Urinary bladder (tissue), 4 donors: ENCODE results near the gene NTNG2. TPM values are rescaled to one million over a fixed set of nuclear protein-coding genes. Genes with fewer than 3 reads are reported as not detected.

ENCODE experiments used
- DNase-seq: peaks from one replicate; pipeline ENCODE4 v3.0.0-alpha.2; 2015; ENCODE audit errors: extremely low spot score
- H3K27ac ChIP-seq: one replicate; pipeline ENCODE4 v1.5.1; 2013; ENCODE audit warnings: low read depth, mild to moderate bottlenecking, moderate library complexity
- H3K36me3 ChIP-seq: one replicate; pipeline ENCODE4 v1.6.1; 2013; ENCODE audit warnings: mild to moderate bottlenecking, moderate library complexity; ENCODE audit not compliant: insufficient read depth
- H3K4me1 ChIP-seq: one replicate; pipeline ENCODE4 v1.6.1; 2013; ENCODE audit warnings: mild to moderate bottlenecking, moderate library complexity; ENCODE audit not compliant: insufficient read depth
- H3K4me3 ChIP-seq: one replicate; pipeline ENCODE4 v1.5.1; 2013; ENCODE audit warnings: low read depth, low read length
- WGBS: extraction: QIAGEN DNeasy Blood & Tissue Kit; methylation state at CpG from one replicate; pipeline ENCODE4 v1.1.7; 2013; 5-methylcytosine and 5-hydroxymethylcytosine counted together
- polyA plus RNA-seq: library from polyadenylated mRNA; stranded (reverse); fragments of 200-250 nt; gene quantifications from one replicate; pipeline ENCODE4 v1.2.3, GENCODE V29; 2013
- total RNA-seq: library from RNA; depleted of rRNA; stranded (reverse); fragments of >200 nt; gene quantifications from one replicate; pipeline ENCODE4 v1.2.3, GENCODE V29; 2014
- donor health status: healthy with polysubstance abuse.
- donor health status: healthy.

NTNG2 gene
- total and polyA plus RNA-seq, 2 donors: 2.3 to 2.8 TPM

DNA sequence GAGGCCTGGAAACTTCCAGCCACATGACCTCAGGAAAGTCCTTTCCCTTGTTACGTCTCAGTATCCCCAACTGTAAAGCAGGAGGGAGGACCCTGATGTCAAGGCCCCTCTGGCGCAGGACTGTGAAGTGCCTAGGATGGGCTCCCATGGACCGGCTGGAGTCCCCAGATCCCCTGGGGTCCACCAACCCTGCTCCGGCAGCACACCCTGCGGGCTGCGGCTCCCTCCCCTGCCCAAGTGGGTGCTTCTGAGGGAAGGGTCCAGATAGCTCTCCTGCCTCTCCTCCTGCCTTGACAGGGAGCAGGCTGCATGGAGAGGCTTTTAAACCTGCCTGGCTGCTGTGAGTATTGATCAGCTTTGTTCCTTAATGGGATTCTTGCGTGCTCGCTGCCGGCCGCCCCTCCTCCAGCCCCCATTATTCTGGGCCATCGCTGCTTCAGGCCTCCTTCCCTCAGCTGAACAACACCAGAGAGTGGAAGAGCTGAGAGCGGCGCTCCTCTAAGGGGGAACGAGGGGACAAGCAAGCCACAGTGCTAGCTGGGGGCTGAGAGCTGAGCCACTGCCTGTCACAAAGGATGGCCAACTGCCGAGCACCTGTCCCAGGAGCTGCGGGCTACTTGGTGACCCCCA, 25.6 kb upstream of the NTNG2 start:
- Histone ChIP-seq H3K27ac (no peak overlapping the region), H3K4me1 (no peaks in the 10 kb centered on the region), H3K4me3 (no peak overlapping the region), H3K36me3 (no peaks in the 10 kb centered on the region)
- DNase-seq: no peak
- WGBS: 60% methylated on average over 16 of the region's 16 CpGs

DNA sequence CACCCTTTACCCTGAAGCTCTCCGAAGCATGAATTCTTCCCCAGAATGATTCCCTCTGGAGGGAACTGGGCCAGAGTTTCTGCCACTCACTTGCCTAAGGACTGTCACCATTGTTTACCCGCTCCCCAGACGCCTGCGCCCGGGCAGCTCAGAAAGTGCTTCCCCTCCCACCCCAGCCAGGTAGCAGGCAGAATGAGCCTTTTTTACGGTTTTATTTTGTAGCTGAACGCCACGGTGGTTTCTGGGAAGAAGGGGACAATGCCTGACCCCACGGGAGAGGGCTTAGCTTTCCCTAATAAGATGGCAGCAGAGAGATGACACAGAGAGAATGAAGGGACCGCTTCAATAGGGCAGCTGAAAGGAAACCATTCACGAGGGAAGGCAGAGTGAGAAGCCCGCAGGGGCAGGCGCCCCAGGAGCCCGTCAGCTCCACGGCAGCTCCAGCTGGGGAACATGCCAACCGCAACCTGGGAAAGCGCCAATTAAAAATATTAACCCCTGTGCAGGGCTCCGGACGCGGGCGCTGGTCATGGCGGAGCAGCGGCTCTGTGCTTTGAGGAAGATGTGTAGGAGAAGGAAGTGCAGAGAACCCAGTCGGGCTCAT, 20.4 kb upstream of the NTNG2 start:
- no peak for DNase-seq
- H3K4me3 ChIP-seq: no peak overlapping the region
- H3K27ac ChIP-seq: no peak overlapping the region
- H3K4me1 ChIP-seq: no peaks in the 10 kb centered on the region
- 4% methylated on average over 24 of the region's 24 CpGs for WGBS
- no peaks in the 10 kb centered on the region for H3K36me3 ChIP-seq

DNA sequence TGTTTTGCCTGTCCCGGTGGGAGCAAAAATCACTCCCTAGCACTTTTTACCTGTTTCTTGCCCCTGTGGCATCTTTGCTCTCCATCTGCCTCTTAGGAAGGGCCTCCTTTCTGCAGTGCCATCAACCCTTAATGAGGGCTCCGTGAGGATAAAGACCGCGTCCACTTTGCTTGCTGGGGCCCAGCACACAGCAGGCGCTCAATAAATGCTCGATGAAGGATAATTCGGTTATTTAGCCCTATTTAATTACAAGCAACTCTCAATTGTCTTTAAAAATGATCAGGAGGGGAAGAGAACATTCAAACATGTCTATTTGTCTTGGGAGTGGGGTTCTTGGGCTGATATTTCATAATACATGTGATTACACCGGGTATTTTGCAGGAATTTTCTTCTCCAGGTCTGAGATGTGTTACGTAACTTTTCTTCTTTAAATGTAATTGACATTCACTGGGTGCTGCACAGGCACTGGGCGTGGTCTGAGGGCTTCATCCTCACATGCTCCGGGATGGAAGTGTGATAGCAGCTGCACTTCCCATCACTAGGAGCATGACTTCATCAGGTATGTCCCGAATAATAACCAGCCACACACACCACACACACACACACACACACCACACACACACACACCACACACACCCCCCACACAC, 19.8 kb upstream of the NTNG2 start:
- Histone ChIP-seq H3K4me1 (no peaks in the 10 kb centered on the region), H3K27ac (no peak overlapping the region), H3K4me3 (no peak overlapping the region), H3K36me3 (no peaks in the 10 kb centered on the region)
- no peak for DNase-seq
- WGBS: 47% methylated on average over 12 of the region's 12 CpGs

DNA sequence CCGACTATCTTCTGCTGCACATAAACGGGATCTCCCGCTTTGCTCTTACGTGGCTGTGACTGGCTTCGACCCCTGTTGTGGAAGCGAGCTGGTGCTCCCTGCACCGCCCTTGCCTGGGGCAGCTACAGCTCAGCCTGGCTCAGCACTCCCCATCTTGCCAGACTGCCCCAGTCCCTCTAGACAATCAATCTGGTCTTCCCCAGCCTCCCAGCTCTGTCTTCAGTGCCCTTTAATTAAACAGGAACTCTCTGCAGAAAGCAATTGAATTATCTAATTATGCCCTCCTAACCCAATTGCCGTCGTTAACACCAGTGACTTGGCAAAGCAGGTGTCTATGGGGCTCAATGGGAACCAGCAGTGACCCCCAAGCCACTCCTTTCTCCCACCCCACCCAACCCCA, 18.9 kb upstream of the NTNG2 start:
- 29% methylated on average over 9 of the region's 9 CpGs for WGBS
- Histone ChIP-seq H3K27ac (no peak overlapping the region), H3K36me3 (no peaks in the 10 kb centered on the region), H3K4me1 (no peaks in the 10 kb centered on the region), H3K4me3 (no peak overlapping the region)
- DNase-seq: no peak

DNA sequence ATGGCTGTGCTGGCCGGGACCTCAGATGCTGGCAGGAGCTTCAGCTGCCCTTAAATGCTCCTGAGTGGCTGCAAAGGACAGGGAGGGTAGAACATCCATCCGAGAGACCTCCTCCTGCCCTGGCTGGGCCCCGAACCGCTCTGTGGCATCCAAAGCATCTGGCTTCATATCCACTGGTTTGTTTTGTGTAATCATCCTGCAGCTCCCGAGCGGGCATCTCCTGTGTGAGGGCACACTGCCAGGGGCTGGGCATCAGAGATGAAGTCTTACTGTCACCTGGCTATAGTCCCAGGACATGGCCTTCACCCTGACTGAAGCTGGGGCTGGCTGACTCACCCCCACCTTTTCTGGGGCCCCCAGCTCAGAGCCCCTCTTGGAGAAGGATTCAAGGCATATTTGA, 18.5 kb upstream of the NTNG2 start:
- Histone ChIP-seq H3K36me3 (no peaks in the 10 kb centered on the region), H3K4me3 (no peak overlapping the region), H3K4me1 (no peaks in the 10 kb centered on the region), H3K27ac (no peak overlapping the region)
- DNase-seq: no peak
- WGBS: 27% methylated on average over 6 of the region's 6 CpGs

DNA sequence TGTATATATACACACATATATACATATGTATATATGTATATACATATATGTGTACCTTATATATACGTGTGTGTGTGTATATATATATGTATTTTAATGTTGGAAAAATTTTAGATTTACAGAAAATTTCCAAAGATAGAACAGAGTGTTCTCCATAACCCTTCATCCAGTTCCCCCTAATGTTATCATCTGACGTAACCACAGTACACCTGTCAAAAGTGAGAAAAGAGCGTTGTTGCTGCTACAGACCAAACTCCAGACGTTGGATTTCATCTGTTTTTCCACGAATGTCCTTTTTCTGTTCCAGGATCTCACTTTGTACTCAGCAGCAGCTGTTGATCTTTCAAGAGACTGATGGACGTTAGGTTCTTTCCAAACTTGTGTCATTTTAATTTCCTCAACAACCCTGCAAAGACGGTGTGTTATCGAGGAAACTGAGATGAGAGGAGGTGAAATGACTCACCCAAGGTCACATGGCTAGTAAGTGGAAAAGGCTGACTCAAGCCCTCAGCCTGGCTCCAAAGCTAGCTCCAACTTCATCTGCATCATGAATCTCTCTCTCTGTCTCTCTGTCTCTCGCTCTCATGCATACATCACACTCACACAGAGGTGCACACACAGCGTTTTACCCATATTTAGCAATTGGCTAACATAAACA, 17.0 kb upstream of the NTNG2 start:
- DNase-seq: no peak
- Histone ChIP-seq H3K27ac (no peak overlapping the region), H3K4me1 (no peaks in the 10 kb centered on the region), H3K36me3 (no peaks in the 10 kb centered on the region), H3K4me3 (no peak overlapping the region)
- 83% methylated on average over 10 of the region's 10 CpGs for WGBS

DNA sequence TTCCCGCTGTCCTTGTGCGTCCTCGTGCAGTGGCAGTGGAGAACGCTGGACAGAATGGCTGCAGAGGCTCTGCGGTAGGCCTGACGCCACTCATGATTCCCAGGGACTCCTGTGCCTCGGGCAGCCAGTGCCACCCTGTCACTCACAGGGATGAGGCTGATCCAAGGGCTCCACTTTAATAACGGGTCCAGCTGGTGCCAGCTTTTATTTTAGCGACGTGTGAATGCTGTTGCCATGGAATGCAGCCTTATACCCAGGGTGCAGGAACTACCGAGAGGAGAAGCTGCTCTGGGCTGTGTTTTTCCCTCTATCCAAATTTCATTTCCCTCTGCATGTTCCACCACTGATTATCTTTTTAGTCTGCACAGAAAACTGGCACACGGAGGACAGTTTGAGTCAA, 15.8 kb upstream of the NTNG2 start:
- WGBS: 76% methylated on average over 12 of the region's 12 CpGs
- Histone ChIP-seq H3K4me1 (no peaks in the 10 kb centered on the region), H3K4me3 (no peak overlapping the region), H3K27ac (no peak overlapping the region), H3K36me3 (no peaks in the 10 kb centered on the region)
- no peak for DNase-seq

DNA sequence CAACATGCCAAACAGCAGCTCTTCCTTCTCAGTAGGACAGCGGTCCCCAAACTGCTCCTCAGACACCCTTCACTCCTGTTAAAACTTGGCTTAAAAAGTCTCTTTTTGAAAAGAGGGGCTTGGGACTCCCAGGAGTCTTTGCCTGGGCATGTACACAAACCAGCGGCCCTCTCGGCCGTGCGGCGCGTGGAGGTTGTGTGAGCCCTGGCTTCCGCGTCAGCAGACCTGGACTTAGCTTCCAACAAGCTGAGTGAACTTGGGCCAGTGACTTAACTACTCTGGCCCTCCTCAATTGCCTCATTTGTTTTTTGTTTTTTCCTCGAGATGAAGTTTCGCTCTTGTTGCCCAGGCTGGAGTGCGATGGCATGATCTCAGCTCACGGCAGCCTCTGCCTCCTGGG, 15.3 kb upstream of the NTNG2 start:
- Histone ChIP-seq H3K36me3 (no peaks in the 10 kb centered on the region), H3K4me3 (no peak overlapping the region)
- WGBS: 86% methylated on average over 13 of the region's 13 CpGs

DNA sequence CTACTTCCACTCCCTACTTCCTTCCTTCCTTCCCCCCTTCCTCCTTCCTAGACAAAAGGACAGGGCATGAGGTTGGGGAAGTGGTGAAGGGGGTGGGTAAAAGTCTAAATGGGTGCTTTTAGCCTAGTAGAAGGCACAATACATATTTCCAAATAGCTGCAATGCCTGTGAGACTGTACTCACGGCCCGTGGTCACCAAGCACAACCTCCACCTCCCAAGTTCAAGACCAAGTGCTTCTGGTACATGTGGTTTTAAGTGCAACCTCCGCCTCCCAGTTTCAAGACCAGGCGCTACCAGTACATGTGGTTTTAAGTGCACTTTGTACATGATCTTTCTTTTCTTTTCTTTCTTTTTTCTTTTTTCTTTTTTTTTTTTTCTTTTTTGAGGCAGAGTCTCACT, 14.5 kb upstream of the NTNG2 start:
- no peak for DNase-seq
- WGBS: 67% methylated on average over 4 of the region's 4 CpGs
- Histone ChIP-seq H3K4me1 (no peaks in the 10 kb centered on the region), H3K36me3 (no peaks in the 10 kb centered on the region), H3K4me3 (no peak overlapping the region), H3K27ac (no peak overlapping the region)

More for the DNA sequence above, 15.3 kb upstream of the NTNG2 start:
- no peak for DNase-seq
- Histone ChIP-seq H3K4me1 (no peaks in the 10 kb centered on the region), H3K27ac (no peak overlapping the region)

DNA sequence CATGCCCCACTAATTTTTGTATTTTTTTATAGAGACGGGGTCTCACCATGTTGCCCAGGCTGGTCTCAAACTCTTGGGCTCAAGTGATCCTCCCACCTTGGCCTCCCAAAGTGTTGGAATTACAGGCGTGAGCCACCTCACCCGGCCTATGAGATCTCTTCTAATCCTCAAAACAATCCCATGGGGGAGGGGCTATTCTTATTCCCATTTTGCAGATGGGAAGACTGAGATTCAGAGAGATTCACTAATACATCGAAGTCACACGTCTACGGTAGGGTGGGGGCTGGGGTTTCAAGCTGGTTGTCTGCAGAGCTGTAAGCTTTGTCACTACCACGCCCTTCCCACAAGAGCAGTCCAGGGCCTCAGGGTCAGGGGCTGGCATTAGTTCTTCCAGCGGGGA, 14.0 kb upstream of the NTNG2 start:
- H3K27ac ChIP-seq: no peak overlapping the region
- no peaks in the 10 kb centered on the region for H3K36me3 ChIP-seq
- H3K4me3 ChIP-seq: no peak overlapping the region
- WGBS: 79% methylated on average over 8 of the region's 8 CpGs
- no peaks in the 10 kb centered on the region for H3K4me1 ChIP-seq
- no peak for DNase-seq

DNA sequence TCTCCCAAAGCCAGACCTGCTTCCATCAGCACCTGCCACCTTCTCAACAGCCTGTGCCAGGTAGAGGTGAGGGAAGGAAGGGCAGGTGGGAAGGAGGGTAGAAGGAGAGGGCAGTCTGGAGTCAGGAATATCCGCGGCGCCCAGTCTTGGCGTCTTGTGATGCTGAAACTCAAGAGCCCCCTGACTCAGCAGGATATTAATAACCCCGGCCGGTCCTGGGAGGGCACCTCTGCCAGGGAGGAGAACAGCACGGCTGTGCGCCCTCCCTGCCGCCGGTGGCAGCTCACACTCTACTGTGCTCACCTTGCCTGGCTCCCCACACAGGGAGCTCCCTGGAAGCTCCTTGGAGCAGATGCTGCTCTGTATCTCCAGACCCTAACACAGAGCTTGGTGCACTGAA, 11.6 kb upstream of the NTNG2 start:
- no peaks in the 10 kb centered on the region for H3K36me3 ChIP-seq
- DNase-seq: no peak
- H3K4me1 ChIP-seq: no peaks in the 10 kb centered on the region
- H3K4me3 ChIP-seq: no peak overlapping the region
- H3K27ac ChIP-seq: no peak overlapping the region
- WGBS: 75% methylated on average over 10 of the region's 10 CpGs

DNA sequence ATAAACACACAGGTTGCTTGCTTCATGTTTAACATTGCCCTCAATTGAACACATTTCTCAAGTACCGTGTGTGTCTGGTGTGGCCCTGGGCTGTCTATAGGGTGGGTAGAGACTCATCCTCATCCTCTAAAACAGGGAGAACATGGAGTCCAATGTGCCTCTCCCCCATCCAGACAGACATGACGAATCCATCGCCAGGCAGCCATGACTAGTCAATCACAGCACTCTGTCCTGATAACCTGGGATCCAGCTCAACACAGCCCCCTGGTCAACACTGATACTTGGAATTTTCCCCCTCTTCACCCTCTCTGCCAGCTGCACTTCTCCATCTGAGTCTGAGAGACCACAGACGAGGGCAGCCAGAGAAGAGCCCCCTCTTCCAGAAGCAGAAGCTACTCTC, 10.7 kb upstream of the NTNG2 start:
- Histone ChIP-seq H3K36me3 (no peaks in the 10 kb centered on the region), H3K4me3 (no peak overlapping the region), H3K27ac (no peak overlapping the region), H3K4me1 (no peaks in the 10 kb centered on the region)
- 77% methylated on average over 4 of the region's 4 CpGs for WGBS
- DNase-seq: no peak

DNA sequence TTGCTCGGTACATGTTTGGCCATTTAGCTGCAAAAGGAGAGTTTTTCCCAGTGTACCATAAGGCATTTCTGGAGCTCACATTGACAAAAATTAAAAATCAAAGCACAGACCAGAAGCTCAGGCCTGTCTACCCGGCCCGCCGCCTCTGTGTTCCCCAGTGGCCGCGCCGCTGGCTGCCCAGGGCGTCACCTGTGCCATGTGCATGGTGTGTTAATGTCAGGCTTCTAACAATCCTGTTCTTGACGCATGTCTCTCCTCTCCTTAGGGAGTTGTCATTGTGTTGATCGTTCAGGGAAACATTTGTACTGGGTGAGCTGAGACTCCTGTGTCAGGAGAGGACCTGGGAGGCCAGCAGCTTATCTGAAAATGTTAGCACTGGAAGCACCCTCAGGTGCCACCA, 9.6 kb upstream of the NTNG2 start:
- H3K27ac ChIP-seq: no peak overlapping the region
- no peaks in the 10 kb centered on the region for H3K4me1 ChIP-seq
- no peak overlapping the region for H3K4me3 ChIP-seq
- 88% methylated on average over 10 of the region's 10 CpGs for WGBS
- H3K36me3 ChIP-seq: no peaks in the 10 kb centered on the region
- DNase-seq: no peak
